Activated CD8-positive, alpha-beta memory T cell treated with anti-CD3 and anti-CD28 coated beads, Interleukin-2, amount 50 U/mL, for 4 hours (primary cell): Measurements from ENCODE around the gene RBM4B.

ENCODE experiments used
- DNase-seq: peaks from one replicate; pipeline ENCODE4 v3.0.0-alpha.2; 2020

Gene RBM4B

DNA sequence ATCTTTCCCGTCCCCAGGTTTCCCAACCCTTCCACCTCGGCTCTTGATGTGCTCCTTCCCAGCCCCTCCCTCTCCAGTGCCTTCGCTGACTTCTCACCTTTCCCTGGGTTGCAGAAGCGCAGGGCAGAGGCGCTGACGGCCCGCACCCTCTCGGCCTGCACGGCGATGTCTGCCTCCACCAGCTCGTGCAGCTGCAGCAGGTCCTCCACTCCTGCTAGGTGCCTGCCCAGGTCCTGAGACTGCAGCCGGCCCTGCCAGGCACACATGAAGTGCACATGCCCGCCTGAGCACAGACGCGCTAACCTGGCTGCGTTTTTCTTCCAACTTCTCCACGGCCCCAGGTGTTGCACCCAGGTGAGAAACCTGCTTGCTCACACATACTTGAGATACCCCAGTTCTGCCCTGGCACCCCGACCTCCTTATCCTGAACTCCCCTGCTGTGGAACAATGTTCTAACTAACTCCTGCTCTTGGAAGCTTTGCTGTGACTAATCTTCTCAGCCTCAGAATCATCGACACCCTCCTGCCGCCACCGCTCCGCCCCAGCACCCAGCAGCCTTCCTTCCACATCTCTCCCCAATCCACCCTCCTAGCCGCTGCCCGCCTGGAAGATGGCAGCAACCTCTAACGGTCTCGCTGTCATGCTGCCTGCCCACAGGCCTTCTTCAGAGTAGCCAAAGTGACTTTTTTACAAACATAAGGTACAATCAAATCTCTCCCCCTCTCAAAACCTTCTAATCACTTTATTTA, 28.1 kb upstream of the RBM4B start:
- DNase-seq: no peak

GRCh38 chr11:66704659-66705360, 27.1 kb upstream of the RBM4B start:
- DNase-seq: no peak

GRCh38 chr11:66701432-66702240, 23.9 kb upstream of the RBM4B start:
- peak; percentile 34 for DNase-seq

DNA sequence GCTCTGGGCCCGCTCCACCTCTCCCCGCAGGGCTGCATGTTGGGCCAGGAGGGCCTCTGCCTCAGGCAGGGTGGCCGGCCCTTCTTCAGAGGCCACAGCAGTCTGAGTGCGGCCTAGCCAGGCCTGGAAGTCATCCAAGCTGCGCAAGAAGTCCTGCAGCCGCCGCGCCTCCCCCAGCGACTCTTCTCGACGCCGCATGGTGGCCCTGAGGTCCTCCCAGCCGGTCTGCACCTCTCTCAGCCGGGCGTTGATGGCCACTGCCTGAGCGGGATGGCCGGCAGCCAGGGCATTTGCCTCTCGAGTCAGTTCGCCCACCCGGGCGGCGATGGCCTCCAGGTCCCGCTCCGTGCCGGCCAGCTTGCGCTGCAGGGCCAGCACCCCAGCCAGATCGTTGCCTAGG, 23.1 kb upstream of the RBM4B start:
- no peak for DNase-seq

- no peak for DNase-seq
These were observed 22.6 kb upstream of the RBM4B start for GRCh38 chr11:66700337-66700736.

DNA sequence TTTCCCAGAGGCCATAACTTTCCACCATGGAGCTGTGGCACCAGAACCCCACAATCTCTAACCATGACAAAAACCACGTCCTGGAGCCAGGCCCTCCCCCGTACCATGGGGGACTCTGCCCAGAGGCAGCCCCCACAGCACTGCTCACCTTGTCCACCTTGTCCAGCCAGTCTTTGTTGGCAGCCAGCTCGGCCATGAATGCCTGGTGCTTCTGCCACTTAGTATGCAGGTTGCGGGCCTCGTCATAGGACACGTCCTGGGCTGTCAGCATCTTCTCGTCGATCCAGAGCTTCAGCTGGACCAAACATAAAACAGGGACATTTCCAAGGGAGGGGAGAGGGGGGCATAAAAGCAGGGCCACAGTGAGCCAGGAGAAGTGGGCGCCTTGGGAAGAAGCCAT, 20.8 kb upstream of the RBM4B start:
- no peak for DNase-seq

DNA sequence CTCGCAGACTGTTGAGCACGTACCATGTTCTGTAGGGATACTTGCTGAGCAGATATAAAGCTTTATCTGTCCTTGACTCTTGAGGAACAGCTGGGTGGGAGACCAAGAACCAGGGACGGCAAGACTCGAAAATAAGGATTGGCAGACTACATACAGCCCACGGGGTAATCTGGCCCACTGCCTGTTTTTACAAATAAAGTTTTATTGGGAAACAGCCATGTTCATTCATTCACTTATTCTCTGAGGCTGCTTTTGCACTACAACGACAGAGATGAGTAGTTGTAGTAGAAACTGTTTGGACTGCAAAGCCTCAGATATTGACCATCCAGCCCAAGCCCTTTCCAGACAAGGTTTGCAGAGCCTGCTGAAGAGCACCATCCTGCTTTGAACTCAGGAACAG, 20.3 kb upstream of the RBM4B start:
- DNase-seq: no peak

GRCh38 chr11:66696146-66696545, 18.5 kb upstream of the RBM4B start:
- DNase-seq: no peak

- peak; percentile 85 for DNase-seq
These were observed 17.1 kb upstream of the RBM4B start for GRCh38 chr11:66694732-66695207.

DNA sequence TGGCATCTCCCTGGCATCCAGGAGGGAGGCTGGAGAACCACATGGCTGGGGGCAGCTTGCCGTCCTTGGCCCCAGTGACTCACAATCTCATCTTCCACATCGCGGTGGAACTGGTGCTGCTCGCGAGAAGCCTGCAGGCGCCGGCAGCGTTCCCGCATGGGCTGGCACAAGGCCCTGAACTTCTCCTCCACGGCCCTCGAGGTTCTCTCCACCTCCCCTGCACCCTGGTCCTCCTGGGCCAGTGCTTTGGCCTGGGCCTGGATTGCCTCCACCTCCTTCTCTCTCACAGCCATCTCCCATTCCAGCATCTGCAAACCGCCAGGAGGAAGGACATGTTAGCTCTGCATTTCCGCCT, 16.3 kb upstream of the RBM4B start:
- DNase-seq: no peak

GRCh38 chr11:66693356-66694055, 15.8 kb upstream of the RBM4B start:
- DNase-seq: no peak

GRCh38 chr11:66692871-66693331, 15.2 kb upstream of the RBM4B start:
- DNase-seq: no peak

GRCh38 chr11:66692446-66692845, 14.8 kb upstream of the RBM4B start:
- no peak for DNase-seq

DNA sequence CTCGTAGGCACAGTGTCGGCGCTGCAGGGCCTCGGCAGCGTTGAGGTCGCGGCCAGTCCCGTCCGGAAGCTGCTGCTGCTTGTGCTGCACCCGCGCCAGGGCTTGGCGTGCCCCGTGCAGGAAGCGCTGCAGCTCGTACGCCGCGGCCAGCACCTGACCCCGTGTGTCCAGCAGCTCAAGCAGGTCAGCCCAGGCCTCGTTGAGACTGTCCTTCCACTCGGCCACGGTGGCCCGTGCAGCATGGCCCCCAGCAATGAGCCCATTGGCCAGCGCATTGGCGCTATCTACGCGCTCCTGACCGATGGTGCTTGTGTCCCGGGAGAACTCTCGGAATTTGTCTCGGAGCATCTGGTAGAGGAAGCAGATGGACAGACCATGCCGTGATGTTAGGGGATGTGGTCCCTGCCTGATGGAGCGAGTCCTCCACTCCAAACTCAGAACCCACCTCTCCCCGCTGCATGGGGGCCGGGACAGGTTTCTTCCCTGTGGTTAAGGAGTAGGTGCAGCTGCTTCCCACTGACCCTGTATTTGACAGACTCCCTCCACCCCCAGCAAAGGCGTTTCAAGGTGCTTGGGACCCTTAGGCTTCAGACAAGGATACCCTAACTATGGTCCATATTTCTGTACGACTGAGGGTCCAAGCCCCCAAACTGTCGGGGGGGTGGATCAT, 13.8 kb upstream of the RBM4B start:
- no peak for DNase-seq

DNA sequence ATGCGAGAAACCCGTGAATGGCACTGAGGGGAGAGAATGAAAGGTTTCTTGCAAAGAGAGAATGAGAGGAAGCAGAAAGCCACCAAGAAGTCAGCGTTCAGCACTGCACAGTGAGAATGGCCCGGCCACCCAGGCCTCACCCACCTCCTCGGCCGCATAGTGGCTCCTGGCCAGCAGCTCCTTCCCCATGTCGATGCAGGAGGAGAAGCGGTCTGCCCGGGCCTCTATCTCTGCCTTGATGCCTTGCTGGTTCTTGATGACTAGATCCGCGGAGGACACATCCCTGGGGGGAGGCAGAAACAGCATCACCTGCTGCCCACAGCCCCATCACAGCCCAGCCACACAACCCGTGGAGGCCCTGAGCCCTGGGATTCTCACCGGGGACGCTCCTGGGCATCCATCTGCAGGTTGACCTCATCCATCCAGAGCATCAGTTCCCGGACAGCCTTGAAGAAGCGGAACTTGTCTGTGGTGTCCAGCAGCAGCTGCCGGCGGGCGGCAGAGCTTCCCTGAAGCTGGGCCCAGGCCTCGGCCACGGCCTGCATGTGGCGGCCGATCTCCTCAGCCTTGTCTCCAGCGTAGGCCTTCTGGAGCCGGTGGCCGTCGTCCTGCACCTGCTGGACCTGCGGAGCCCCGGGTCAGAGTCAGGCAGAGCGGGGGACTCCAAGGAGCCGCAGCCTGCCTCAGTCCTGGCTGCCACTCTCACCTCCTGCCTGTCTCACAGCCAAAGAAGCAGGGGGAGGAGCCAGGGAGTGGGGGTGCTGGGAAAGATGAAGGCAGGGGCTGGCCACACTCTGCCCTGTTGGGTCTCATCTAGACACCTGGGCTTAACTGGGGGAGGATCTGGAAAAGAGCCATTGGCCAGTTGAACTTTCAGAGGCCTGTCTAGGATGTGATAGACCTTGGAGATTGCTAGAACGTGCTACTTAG, 12.2 kb upstream of the RBM4B start:
- DNase-seq: no peak

- DNase-seq: no peak
These were observed 11.2 kb upstream of the RBM4B start for GRCh38 chr11:66688561-66689534.

- no peak for DNase-seq
These were observed 10.2 kb upstream of the RBM4B start for GRCh38 chr11:66687831-66688281.

- DNase-seq: no peak
These were observed 9.4 kb upstream of the RBM4B start for GRCh38 chr11:66686801-66687750.
